RPMI7951 (cell line): ENCODE measurements around the gene CLDN22. TPM values are rescaled to one million over a fixed set of nuclear protein-coding genes. Genes with fewer than 3 reads are reported as not detected.
"Not testable (repeated sequence)": the region's sequence is repeated elsewhere in the genome, so short reads cannot be mapped to it uniquely, and the experiment has no call there.

Experiments
- DNase-seq: peaks from one replicate; pipeline ENCODE4 v3.0.0-alpha.2; 2012; ENCODE audit warnings: low read depth
- total RNA-seq: library from RNA; depleted of rRNA; stranded (reverse); fragments of >200 nt; shearing (Covaris generic); gene quantifications from 2 replicates; pipeline ENCODE4 v1.2.3, GENCODE V29; 2014

Gene CLDN22
- total RNA-seq, 1 experiment from 2014 or later = not detected

DNA sequence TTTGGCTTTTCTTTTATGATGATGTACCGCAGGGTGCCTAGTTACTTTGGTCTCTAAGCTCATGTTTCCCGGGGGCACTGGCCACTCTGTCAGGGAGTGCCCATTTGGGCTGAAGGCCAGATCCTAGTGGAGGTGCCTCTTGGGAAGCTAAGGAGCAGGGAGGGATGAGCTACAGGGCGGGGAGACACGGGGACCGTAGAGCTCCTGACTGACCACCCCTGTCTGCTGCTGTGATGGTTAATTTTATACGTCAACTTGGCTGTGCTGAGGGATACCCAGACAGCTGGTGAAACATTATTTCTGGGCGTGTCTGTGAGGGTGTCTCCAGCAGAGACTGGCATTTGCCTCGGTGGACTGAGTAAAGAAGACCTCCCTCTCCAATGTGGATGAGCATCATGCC lies 27.1 kb upstream of the CLDN22 start:
- no peak for DNase-seq

DNA sequence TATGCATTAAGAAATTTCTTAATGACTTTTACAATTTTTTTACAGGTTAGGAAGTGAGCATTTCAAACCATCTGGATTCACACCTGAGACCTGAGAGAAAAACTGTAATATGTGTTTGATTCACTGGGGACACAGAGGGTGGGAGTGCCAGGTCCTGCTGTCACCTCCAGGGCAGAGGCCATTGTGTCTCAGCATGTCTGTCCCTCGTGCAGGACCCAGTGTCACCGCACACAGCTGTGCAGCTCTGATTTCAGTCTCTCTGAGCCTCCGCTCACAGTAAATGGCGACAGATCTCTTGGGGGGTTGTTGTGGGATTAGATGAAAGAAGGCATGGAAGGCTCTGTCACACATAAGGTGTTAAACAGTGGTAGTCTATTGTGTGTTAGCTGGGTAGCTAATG lies 25.2 kb upstream of the CLDN22 start:
- DNase-seq = no peak

- DNase-seq = no peak
These were observed 24.6 kb upstream of the CLDN22 start for GRCh38 chr4:183344523-183345255.

DNA sequence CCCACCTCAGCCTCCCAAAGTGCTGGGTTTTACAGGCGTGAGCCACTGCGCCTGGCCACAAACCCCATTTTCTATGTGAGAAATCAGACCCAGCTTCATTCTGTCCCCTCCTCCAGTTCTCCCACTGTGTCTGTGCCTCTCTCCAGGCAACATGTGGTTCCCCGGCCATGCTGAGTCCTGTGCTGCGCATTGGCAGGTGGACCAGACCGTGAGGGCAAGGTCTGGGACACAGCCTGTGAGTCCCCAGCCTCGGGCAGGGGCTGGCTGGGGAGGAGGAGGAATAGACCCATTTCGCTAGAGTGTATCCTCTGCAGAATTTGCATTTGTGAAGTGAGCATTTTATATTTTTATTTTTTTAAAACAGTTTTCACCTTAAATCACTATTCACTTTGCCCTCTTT lies 23.7 kb upstream of the CLDN22 start:
- DNase-seq = no peak

- no peak for DNase-seq
These were observed 22.8 kb upstream of the CLDN22 start for GRCh38 chr4:183342541-183343533.

GRCh38 chr4:183337833-183338232 lies 17.8 kb upstream of the CLDN22 start:
- DNase-seq = peak; percentile 67

- DNase-seq = no peak
These were observed 17.3 kb upstream of the CLDN22 start for GRCh38 chr4:183337349-183337748.

DNA sequence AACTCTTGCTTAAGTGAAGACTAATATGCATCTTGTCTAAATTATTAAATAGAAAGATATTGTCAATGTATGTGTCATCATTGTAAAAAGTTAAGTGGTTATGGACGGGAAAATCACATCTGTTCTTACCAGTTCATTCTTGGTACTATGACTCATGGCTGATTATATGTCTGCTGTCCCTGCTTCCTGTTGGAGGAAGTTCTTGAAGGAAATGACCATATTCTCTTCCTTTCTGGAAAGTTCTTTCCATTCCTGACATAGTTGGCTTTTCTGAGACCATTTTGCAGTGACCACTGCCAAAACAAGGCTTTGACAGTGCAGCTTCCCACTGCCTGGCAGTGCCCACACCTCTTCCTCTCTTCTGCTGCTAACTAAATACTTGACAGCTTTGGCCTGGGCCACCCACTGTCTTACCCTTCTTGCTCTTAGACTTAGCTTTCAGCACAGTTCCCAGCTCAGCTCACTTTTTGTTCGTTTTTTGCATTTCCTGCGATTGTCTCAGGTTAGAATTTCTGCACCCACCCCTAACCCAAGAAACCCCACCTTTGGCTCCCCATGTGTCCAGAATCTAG lies 15.4 kb upstream of the CLDN22 start:
- DNase-seq = peak; percentile 92

DNA sequence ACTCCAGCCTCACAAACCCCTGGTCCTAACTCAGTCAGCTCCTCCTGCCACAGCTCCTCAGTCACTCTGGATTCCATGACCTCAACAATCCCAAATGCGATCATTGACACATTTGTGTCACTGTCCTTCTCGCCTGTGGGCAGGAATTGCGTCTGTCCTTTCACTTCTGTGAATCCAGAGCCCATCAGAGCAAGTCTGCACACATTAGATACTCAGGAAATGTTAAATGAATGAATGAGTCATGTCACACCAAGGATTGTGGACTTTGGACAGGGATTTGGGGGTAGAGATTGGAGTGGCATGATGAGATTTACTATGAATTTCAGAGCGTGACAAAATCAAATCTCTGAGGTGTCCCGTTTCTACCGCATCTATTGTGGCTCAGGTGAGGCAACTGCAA lies 13.9 kb upstream of the CLDN22 start:
- peak; percentile 68 for DNase-seq

- no peak for DNase-seq
These were observed 13.1 kb upstream of the CLDN22 start for GRCh38 chr4:183333202-183333601.

DNA sequence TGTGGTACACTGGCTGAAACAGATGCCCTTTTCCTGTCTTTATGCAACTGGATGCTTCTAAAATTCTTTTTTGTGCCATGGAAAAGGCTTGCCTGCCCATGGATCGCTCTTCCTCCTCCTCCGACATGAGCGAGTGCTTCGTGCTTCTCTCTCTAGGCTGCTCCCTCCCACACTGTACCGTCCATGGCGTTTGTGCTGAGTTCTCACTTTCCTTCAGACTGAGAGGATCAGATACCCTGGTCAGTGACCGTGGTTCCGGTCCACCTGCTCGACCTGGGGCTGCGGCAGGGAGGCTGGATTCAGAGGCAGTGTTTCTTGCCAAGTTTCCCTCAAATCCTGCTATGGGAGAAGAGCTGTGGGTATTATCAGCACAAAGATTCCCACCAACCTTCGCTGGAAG lies 12.4 kb upstream of the CLDN22 start:
- DNase-seq = no peak

DNA sequence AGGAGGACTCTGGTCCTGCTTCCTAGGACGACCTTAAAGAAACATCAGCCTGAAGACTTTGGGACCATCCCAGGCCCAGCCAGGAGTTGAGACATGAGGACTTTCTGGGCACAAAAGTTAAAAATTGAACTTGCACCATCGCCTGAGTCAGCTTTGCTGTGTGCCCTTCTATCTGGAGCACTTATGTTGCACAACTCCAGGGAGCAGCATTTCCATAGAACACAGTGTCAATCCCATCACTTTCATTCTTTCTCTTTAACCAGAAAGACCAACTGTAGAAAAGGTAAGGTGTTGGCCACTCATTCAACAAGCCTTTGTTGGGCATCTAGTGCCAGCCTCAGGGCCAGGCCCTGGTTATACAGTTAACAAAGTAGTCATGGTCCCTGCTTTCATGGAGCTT lies 10.8 kb upstream of the CLDN22 start:
- no peak for DNase-seq

GRCh38 chr4:183329954-183330742 lies 10.1 kb upstream of the CLDN22 start:
- DNase-seq = no peak

DNA sequence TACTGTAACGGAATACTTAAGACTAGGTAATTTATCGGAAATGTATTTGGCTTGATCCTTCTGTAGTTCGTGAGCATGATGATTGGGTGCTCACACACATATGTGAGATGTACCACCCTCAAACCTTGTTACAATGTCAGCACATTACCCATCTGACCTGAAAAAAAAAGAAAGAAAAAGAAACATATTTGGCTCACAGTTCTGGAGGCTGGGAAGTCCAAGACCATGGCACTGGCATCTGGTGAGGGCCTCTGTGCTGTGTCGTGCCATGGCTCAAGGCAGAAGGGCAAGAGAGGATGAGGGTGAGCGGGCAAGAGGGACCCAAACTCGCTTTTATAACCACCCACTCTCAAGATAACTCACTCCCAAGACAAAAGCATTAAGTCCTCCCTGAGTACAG lies 9.2 kb upstream of the CLDN22 start:
- DNase-seq = no peak

DNA sequence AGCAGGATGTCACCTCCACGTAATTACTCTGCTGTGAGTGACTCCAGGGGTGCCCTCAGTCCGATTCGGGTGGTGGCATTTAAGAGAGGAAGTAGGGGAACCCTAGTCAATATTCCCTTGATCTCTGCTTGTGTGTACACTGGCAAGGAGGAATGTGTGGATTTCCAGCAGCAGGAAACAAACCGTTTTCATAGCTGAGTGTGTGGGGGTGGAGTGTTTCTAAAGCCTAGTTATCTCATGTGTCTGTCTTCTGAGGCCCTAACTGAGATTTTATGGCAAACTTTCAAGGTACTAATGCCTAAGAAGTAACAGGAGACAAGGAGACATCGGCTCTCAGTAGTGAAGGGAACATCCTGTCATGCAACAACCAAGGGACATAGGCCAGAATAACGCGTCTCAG lies 8.8 kb upstream of the CLDN22 start:
- no peak for DNase-seq

GRCh38 chr4:183327827-183328226 lies 7.8 kb upstream of the CLDN22 start:
- DNase-seq = no peak

- peak; percentile 21 for DNase-seq
These were observed 6.8 kb upstream of the CLDN22 start for GRCh38 chr4:183326853-183327252.

- not testable (repeated sequence) for DNase-seq
These were observed 6.3 kb upstream of the CLDN22 start for GRCh38 chr4:183326387-183326786.

DNA sequence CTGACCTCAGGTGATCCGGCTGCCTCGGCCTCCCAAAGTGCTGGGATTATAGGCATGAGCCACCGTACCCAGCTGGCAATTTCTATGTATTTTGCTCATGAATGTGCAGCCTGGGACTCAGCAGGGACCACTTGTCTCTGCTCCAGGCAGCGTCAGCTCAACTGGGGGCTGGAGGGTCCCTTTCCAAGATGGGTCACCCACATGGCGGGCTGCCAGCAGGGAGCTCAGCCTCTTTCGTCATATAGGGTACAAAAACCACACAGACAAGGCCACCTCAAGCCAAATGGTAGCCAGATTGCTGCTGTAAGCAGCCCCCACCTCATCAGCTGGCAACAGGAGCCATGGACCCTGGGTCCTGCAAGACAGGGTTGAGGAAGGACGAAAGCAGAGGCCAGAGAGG lies 4.5 kb upstream of the CLDN22 start:
- no peak for DNase-seq

- not testable (repeated sequence) for DNase-seq
These were observed 4.0 kb upstream of the CLDN22 start for GRCh38 chr4:183324056-183324455.

- no peak for DNase-seq
These were observed 3.2 kb upstream of the CLDN22 start for GRCh38 chr4:183323295-183323694.

GRCh38 chr4:183322326-183322725 lies 2.2 kb upstream of the CLDN22 start, which contains the start of gene CLDN24:
CLDN24 (minus strand) TSS chr4:183322426; CDS start chr4:183322426, 0 bp downstream.
- no peak for DNase-seq
